Keratinocyte (primary cell): ENCODE data around the gene ATF6B.

ENCODE experiments used
- CTCF ChIP-seq, 3 experiments: IDR thresholded peaks in 1 of 3; conservative IDR thresholded peaks in 1 of 3; optimal IDR thresholded peaks in 1 of 3; 2 replicates in 2 of 3; 3 replicates in 1 of 3; pipeline versions ENCODE3 to v1.5.1; 2011; ENCODE audit warnings: low read length in 3 of 3, mild to moderate bottlenecking in 3 of 3, moderate library complexity in 2 of 3, control low read depth in 1 of 3, inconsistent platforms in 1 of 3; ENCODE audit not compliant: insufficient read depth in 2 of 3; ENCODE audit errors: extremely low read depth in 1 of 3
- EZH2 ChIP-seq: IDR thresholded peaks from one replicate; pipeline ENCODE4 v1.6.1; 2012; ENCODE audit warnings: inconsistent platforms, mild to moderate bottlenecking, low read length, moderate library complexity

- no peak for TF ChIP-seq CTCF (optimal IDR thresholded peaks at IDR 0.05 in 1 of 3, IDR thresholded peaks at IDR 0.05 in 1 of 3, conservative IDR thresholded peaks at IDR 0.05 in 1 of 3; ENCODE audit: extremely low read depth in 1 of 3, insufficient read depth in 2 of 3, low read length in 3 of 3)
- TF ChIP-seq EZH2: no peak
These were observed 35.1 kb downstream of the ATF6B start for GRCh38 chr6:32092760-32093497.
